ENCODE measurements around the gene ZNF837. TPM values are rescaled to one million over a fixed set of nuclear protein-coding genes. Genes with fewer than 3 reads are reported as not detected.

Gene ZNF837
- total and polyA plus RNA-seq, 2 of the 13 experiments (the other 11 are each of a cell fraction or from before 2014, with no cell fraction given), result 0.29 to 1.3 TPM

- TF ChIP-seq FOXP4 (CRISPR knock-in tag; IDR thresholded peaks at IDR 0.05) (peak; percentile 55; the same call in 1 of the 2 replicates), MXI1 (IDR thresholded peaks at IDR 0.05; ENCODE audit: borderline replicate concordance, low read depth, low read length) (peak; percentile 80; the same call in 2 of the 3 replicates), ATF7 (IDR thresholded peaks at IDR 0.05) (no peak), ATF7 (CRISPR knock-in tag; IDR thresholded peaks at IDR 0.05) (peak; percentile 37; the same call in 1 of the 2 replicates), HOXD1 (CRISPR knock-in tag; IDR thresholded peaks at IDR 0.05) (peak; percentile 77), IRF1 (CRISPR knock-in tag; IDR thresholded peaks at IDR 0.05; ENCODE audit: low read depth) (no peak), STAT5B (CRISPR knock-in tag; IDR thresholded peaks at IDR 0.05) (peak; percentile 48; the same call in 1 of the 2 replicates), SP5 (CRISPR knock-in tag; IDR thresholded peaks at IDR 0.05; ENCODE audit: borderline replicate concordance, low read depth) (peak; percentile 14; the same call in 1 of the 2 replicates), NFAT5 (CRISPR knock-in tag; IDR thresholded peaks at IDR 0.05) (peak; percentile 92), ARID2 (CRISPR knock-in tag; IDR thresholded peaks at IDR 0.05; ENCODE audit: borderline replicate concordance) (no peak), RXRB (CRISPR knock-in tag; IDR thresholded peaks at IDR 0.05; ENCODE audit: borderline replicate concordance) (peak; percentile 61; the same call in 1 of the 2 replicates), ZNF143 (CRISPR knock-in tag; IDR thresholded peaks at IDR 0.05) (peak; percentile 92), KAT7 (CRISPR knock-in tag; IDR thresholded peaks at IDR 0.05; ENCODE audit: borderline replicate concordance) (peak; percentile 97; the same call in 1 of the 2 replicates)
Measured at GRCh38 chr19:58380662-58381459, at the start of gene ZNF837 (continued).
